Activated CD4-positive, CD25-positive, alpha-beta regulatory T cell (primary cell): Measurements from ENCODE around the gene THRSP.
"Not testable (repeated sequence)": the region's sequence is repeated elsewhere in the genome, so short reads cannot be mapped to it uniquely, and the experiment has no call there.

Experiments used
- DNase-seq, 4 experiments: peaks; one replicate each; lab custom pipeline; 2025; lab: John Stamatoyannopoulos, UW

THRSP gene

DNA sequence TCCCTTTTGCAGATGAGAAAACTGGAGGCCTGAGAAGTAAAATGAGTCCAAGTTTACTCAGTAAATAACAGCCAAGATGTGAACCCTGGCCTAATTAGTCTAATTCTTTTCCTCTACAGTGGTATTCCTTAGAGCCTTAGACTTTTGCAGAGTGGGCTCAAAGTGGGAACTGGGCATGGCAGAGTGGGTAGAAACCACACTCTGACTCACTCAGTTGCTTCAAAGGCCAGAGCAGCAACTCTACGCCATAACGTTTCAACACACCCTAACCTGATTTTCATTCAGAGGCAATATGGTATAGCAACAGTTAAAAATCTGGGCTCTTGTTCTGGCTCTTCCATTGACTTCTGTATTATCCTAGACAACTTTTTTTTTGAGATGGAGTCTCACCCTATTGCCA lies 2.8 kb downstream of the THRSP start:
- DNase-seq: no peak

DNA sequence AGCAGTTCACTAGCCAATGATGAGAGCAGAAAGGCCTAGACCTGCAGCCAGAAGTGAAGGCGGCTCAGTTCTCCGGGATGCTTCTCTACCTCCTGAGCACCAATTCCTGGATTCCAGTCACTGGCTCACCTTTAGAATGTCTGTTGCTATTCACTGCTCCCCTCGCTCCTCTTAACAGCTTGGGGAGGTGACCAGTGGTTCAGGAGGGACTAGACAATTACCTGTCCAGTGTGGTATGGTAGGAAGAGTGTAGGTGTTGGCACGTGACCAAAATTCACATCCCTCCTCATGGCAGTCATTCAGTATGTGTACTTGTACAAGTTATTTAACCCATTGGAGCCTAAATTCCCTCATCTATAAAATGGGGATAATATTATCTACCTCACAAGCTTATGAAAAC lies 4.0 kb downstream of the THRSP start:
- DNase-seq: no peak

DNA sequence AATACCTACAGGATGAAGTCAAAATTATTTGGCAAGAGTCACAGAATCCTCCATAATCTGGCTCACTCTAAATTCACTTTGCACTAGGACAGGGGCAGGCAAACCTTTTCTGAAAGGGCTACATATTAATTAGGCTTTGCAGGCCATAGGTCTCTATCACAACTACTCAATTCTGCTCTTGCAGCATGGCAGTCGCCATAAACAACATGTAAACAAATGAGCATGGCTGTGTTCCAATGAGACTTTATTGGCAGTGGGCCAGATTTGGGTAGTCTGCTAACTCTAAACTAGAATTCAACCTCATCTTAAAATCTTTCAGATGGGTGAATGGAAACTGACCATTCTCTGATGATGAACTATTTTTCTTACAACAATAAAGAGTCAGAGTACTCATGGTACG lies 5.8 kb downstream of the THRSP start:
- no peak for DNase-seq

DNA sequence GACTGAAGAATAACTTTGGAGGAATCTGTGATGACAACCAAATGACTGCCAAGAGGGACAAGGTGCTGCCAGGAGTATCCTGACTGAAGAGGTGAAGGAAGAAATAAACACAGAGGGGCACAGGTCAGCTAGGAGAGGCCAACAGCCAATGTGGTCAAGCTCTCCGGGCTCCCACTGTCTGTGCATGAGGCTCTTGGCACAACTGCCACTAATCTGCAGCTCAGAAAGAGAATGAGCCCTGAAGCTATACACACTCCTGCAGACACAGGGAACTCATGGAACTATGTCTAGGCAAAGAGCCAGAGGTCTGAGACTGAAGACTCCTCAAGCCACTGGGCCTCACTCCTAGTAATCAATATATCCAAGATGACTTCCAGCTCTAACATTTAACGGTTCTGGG lies 7.0 kb downstream of the THRSP start:
- no peak for DNase-seq

DNA sequence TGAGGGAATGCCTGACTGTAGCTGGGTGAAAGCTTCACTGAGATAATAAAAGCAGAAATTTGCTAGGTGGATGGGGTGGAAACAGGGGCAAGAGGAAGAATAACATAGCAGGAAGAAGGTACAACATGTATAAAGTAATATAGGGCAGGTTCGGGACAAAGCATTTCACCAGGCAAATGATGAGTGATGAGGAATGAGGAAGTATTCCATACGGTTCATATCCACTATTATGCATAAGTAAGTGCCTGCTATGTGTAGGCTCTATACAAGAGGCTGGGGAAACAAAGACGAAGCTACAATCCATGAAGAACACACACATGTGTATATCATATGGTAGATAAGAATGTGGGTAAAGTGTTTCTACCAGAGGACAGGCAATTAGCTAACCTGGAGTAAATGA lies 8.1 kb downstream of the THRSP start:
- no peak for DNase-seq

DNA sequence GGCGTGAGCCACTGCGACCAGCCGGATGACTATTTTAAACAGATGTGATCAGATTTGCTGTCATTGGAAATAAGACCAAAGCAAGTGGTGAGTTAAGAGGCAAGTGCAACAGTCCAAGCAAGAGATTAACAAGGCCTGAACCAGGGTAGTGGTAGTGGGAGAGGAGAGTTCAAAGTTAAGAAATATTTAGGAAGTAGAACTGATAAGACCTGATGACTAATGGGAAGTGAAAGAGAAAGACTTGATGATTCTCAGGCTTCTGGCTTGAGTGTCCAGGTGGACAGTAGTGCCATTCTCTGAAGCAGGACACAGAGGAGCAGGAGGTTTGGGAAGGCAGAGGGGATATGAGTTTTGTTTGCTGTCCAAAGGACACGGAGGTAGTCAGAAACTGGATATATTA lies 8.8 kb downstream of the THRSP start:
- DNase-seq: no peak

DNA sequence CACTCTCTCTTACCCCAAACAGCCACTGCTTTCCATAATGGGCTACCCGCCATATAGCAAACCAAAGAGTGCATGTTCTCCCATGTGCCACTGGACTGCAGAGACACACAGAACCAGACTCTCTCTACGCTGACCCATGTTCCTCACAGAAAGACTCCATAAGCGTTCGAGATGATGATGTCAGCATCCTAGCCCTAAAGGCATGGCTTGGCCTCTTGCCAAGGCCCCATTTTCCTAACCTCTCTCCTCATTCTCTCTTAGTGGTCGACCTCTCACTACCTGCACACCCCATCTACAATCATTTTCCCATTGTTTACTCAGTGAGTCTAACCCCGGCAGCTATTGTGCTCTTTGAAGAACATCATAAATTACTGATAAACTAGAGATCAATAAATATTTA lies 11.1 kb downstream of the THRSP start:
- DNase-seq: no peak

DNA sequence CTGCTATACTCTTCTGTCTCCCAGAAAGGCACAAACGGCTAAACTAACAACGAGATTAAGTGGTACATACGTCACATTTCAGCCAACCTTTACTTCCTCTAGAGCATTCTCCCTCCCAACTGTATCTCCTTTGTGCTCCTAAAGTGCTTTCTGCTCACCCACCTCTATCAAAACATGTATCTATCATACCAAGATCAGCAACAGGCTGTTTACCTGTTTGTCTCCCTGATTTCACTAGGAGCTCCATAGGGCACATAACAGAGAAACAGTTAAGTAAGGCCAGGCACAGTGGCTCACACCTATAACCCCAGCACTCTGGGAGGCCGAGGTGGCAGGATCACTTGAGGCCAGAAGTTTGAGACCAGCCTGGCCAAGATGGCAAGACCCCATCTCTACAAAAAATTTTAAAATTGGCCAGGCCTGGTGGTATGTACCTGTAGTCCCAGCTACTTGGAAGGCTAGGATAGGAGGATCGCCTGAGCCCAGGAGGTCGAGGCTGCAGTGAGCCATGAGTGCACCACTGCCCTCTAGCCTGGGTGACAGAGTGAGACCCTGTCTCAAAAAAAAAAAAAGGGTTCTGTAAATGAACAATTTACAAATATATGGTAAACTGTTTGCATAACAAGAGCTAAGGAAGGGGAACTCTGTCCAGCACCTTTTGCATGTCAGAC lies 13.2 kb downstream of the THRSP start:
- DNase-seq: no peak

DNA sequence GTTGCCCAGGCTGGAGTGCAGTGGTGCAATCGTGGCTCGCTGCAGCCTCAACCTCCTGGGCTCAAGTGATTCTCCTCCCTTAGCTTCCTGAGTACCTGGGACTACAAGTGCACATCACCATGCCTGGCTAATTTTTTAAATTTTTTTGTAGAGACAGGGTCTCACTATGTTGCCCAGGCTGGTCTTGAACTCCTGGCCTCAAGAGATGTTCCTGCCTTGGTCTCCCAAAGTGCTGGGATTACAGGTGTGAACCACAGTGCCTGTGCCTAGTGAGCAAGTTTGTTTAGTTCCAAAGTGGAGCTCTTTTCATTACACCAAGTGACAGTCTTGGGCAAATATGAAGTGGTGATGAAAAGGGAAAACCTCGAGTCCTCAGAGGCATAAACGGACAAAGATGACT lies 13.9 kb downstream of the THRSP start:
- DNase-seq: not testable (repeated sequence)

DNA sequence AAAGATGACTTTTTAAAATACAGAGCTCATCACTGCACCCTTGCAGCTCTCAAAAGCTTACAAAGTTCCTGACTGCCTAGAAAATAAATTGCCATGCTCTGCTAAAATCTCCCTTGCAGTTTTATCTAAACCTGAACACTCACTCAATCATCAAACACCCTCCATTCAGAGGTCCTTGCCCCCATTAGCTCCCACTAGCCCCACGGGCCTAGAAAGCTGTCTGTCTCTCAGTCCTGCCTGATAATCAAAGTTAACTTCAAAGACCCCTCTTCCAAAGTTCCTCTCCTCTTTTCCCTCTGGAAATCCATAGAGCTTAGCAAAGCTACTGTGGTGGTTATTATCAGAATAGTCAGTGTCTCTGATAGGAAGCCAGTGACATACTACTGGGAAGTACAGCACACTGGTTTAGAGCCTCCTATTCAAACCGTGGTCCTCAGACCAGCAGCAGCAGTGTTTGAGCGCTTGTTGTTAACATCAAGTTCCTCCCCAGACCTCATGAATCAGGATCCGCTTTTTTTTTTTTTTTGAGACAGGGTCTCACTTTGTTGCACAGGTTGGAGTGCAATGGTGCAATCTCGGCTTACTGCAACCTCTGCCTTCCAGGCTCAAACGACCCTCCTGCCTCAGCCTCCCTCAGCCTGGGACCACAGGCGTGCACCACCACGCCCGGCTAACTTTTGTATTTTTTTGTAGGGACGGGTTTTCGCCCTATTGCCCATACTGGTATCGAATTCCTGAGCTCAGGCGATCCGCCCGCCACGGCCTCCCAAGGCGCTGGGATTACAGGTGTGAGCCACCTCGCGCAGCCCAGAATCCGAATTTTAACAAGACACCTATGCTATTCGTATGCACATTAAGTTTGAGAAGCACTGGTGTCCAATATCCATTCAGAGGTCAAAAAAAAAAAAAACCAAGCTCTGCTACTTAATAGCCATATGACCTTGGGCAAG lies 14.8 kb downstream of the THRSP start:
- no peak for DNase-seq

DNA sequence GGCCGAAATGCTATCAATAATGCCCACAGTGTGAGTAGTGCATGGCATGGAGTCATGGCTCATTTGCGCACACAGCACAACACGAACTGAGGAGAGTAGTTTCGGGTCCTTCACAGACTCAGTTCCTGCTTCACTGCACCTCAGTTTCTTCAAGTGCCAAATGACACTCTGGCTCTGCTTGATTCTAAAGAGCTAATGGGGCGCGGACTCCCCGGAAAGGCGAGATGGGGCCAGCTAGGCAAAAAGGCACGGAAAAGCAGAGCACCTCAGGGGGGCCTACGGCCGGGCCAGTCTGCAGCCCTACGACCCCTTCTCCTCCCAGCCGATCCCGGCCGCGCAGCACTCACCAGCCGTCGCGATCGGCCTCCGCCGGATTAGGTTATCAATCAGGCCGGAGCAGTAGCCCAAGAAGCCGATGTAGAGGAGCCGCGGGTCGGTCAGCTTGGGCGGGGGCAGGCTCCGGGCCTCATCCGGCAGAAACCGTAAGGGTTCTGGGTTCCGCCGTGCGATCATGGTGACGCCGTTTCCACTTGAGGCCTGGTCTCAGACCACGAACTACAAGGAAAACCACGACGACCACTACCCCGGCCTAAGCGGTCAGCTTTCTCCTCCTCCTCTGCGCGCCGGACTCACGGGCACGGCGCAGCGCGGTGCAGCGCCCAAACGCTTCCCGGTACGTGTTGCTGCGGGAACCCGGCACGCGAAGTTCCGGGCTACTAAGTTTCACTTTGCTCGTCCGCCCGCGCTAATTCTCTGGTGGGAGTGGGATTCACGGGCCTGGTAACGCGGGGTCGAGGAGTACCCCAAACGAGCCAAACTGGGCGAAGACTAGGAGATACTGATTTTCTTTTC lies 15.8 kb downstream of the THRSP start, which contains the start of gene NDUFC2:
TSS of gene NDUFC2 (minus strand) at position 631 of the 852 bp plus-strand sequence. CDS start at position 513, 118 bp downstream.
- peak; percentile 25 to 46 (median 36) for DNase-seq

DNA sequence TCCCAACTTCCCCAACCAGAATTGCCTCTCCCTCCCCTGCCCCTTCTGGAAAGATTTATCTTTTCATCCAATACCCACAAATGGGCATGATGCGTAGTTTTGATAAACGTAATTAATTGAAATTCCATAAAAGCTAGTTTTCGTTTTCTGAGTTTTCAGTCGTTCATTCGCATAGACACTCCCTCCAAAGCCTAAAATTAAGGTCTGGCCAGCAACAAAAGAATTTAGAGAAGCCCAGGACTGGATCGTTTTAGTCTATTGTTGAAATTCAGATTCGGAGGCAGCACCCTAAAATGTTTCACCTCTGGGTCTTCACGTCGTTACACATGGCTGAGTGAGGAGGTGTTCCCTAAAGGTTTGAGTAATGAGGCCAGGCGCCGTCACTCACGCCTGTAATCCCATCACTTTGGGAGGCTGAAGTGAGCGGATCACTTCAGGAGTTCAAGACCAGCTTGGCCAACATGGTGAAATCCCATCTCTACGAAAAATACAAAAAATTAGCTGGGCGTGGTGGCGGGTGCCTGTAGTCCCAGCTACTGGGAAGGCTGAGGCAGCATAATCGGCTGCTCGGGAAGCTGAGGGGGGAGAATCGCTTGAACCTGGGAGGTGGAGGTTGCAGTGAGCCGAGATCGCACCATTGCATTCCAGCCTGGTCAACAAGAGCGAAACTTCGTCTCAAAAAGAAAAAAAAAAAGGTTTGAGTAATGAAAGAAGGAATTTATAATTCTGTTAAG lies 16.6 kb downstream of the THRSP start:
- no peak for DNase-seq

DNA sequence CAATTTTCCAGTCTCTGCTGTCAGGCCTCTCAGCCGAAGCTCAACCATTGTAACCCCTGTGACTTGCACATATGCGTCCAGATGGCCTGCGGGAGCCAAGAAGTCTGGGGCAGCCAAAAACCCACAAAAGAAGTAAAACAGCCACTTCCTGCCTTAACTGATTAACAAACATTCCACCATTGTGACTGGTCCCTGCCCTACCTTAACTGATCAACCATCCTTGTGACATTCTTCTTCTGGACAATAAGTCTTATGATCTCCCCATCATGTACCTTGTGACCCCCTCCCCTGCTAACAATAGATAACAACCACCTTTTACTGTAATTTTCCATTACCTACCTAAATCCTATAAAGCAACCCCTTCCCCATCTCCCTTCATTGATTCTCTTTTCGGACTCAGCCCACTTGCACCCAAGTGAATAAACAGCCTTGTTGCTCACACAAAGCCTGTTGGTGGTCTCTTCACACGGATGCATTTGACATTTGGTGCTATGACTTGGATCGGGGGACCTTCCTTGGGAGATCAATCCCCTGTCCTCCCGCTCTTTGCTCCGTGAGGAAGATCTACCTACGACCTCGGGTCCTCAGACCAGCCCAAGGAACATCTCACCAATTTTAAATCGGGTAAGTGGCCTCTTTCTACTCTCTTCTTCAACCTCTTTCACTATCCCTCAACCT lies 17.3 kb downstream of the THRSP start:
- no peak for DNase-seq

DNA sequence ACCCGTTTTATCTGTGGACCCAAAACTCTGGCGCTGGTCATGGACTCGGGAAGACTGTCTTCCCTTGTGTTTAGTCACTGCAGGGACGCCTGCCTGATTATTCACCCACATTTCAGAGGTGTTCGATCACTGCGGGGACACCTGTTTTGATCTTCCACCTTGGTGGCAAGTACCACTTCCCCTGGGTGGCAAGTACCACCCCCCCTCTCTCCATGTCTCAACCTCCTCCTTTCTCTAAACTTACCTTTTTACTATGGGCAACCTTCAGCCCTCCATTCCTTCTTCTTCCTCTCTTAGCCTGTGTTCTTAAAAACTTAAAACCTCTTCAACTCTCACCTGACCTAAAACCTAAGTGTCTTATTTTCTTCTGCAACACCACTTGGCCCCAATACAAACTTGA lies 17.9 kb downstream of the THRSP start:
- no peak for DNase-seq

DNA sequence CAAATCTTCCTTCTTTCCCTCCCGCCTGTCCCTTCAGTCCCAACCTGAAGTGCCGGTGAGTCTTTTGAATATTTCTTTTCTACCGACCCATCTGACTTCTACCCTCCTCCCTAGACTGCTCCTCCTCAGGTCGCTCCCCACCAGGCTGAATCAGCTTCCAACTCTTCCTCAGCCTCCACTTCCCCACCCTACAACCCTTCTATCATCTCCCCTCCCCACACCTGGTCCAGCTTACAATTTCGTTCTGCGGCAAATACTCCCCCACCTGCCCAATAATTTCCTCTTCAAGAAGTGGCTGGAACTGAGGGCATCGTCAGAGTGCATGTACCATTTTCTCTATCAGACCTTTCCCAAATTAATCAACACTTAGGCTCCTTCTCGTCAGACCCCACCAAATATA lies 18.5 kb downstream of the THRSP start:
- DNase-seq: no peak

DNA sequence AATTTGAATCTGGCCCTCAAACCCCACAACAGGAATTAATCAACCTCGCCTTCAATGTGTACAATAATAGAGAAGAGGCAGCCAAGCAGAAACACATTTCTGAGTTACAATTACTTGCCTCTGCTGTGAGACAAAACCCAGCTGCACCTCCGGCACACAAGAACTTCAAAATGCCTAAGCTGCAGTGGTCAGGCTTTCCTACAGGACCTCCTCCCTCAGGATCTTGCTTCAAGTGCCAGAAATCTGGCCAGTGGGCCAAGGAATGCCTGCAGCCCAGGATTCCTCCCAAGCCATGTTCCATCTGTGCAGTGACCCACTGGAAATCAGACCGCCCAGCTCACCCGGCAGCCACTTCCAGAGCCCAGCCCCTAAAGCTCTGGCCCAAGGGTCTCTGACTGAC lies 19.4 kb downstream of the THRSP start:
- DNase-seq: no peak

DNA sequence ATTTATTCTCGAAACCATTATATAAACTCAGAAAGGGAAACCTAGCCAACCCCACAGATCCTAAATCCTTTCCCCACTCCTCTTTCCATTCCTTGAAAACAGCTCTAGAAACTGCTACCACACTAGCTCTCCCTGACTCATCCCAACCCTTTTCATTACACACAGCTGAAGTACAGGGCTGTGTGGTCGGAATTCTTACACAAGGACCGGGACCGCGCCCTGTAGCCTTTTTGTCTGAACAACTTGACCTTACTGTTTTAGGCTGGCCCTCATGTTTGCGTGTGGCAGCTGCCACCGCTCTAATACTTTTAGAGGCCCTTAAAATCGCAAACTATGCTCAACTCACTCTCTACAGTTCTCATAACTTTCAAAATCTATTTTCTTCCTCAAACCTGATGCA lies 20.8 kb downstream of the THRSP start:
- DNase-seq: not testable (repeated sequence)

DNA sequence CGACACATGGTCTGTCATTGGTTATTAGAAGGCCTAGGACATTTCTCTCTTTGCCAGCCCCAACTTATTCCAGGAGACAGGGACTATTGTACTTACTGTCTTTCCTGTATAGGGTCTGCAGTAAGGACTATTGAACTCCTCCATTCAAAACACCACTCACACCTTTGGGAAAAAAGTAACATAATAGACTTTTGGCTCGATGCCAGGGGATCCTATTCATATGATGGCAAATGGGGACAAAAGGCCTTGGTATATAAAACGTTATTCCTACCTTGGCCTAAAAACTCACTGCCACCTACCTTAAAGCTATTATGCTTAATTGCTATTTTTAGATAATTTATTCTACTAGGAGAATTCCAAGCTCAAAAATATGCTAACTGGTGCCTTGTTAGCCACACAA lies 22.3 kb downstream of the THRSP start:
- DNase-seq: no peak

DNA sequence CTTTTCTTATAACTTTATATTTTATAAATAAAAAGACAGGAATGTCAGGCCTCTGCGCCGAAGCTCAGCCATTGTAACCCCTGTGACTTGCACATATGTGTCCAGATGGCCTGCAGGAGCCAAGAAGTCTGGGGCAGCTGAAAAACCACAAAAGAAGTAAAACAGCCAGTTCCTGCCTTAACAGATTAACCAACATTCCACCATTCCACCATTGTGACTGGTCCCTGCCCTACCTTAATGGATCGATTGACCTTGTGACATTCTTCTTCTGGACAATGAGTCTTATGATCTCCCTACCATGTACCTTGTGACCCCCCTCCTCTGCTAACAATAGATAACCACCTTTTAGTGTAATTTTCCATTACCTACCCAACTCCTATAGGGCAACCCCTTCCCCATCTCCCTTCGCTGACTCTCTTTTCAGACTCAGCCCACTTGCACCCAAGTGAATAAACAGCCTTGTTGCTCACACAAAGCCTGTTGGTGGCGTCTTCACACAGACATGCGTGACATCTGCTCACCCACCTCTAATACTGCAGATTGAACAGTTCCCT lies 22.9 kb downstream of the THRSP start:
- DNase-seq: not testable (repeated sequence)

DNA sequence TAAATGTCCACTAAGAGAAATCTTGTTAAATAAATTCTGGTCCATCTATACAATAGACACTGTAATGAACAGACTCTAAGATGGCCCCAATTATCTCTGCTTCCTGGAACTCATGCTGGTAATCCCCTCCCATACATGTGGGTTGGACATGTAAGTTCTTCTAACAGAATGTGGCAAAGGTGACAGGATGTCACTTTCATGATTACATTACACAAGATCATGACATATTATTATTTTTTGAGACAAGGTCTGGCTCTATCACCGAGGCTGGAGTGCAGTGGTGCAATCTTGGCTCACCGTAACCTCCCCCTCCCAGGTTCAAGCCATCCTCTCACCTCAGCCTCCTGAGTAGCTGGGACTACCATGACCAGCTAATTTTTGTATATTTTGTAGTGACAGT lies 30.6 kb downstream of the THRSP start:
- DNase-seq: no peak
